ENCODE data around the gene GALT. TPM values are rescaled to one million over a fixed set of nuclear protein-coding genes. Genes with fewer than 3 reads are reported as not detected.
A peak's percentile ranks its signal among the peaks of the same experiment; 100 is the strongest.

GALT gene
- total RNA-seq, 4 donors from 2014 or later: 47.6 to 182 (median 77.6) TPM

- WGBS: 46% methylated on average over 24 of the region's 39 CpGs
- peaks cover 71% of the 10 kb centered on the region for H3K27me3 ChIP-seq
- H3K4me3 ChIP-seq: no peak overlapping the region
- H3K9me3 ChIP-seq: no peaks in the 10 kb centered on the region
- no peaks in the 10 kb centered on the region for H3K36me3 ChIP-seq
- DNase-seq (ENCODE audit: low spot score in 2 of 2): no peak
- H3K27ac ChIP-seq: no peak overlapping the region
- no peak for TF ChIP-seq POLR2A (IDR thresholded peaks at IDR 0.05)
- no peak for TF ChIP-seq CTCF (IDR thresholded peaks at IDR 0.05)
- no peak for TF ChIP-seq EP300 (IDR thresholded peaks at IDR 0.05)
- no peak for TF ChIP-seq POLR2AphosphoS5 (IDR thresholded peaks at IDR 0.05)
- H3K4me1 ChIP-seq: peaks cover 45% of the 10 kb centered on the region
Measured at GRCh38 chr9:34624475-34625185, 21.8 kb upstream of the GALT start.

GRCh38 chr9:34625186-34625486 is 21.3 kb upstream of the GALT start:
- no peaks in the 10 kb centered on the region for H3K36me3 ChIP-seq
- DNase-seq (ENCODE audit: low spot score in 2 of 2): no peak
- H3K27me3 ChIP-seq: peaks cover 76% of the 10 kb centered on the region
- no peak overlapping the region for H3K4me3 ChIP-seq
- no peak overlapping the region for H3K27ac ChIP-seq
- WGBS: 80% methylated on average over 3 of the region's 3 CpGs
- TF ChIP-seq POLR2AphosphoS5 (IDR thresholded peaks at IDR 0.05): no peak
- H3K4me1 ChIP-seq: peaks cover 41% of the 10 kb centered on the region
- H3K9me3 ChIP-seq: no peaks in the 10 kb centered on the region

- H3K36me3 ChIP-seq: no peaks in the 10 kb centered on the region
- DNase-seq (ENCODE audit: low spot score in 2 of 2): no peak
- H3K9me3 ChIP-seq: no peaks in the 10 kb centered on the region
- peaks cover 77% of the 10 kb centered on the region for H3K27me3 ChIP-seq
- no peak overlapping the region for H3K27ac ChIP-seq
- H3K4me1 ChIP-seq: peaks cover 24% of the 10 kb centered on the region
- WGBS: 71% methylated on average over 20 of the region's 20 CpGs
- peak overlapping the region; percentile 50 for H3K4me3 ChIP-seq
- no peak for TF ChIP-seq CTCF (IDR thresholded peaks at IDR 0.05)
- TF ChIP-seq POLR2A (IDR thresholded peaks at IDR 0.05): no peak
- TF ChIP-seq EP300 (IDR thresholded peaks at IDR 0.05): no peak
- no peak for TF ChIP-seq POLR2AphosphoS5 (IDR thresholded peaks at IDR 0.05)
Measured at GRCh38 chr9:34627716-34628655, 18.5 kb upstream of the GALT start.

- peaks cover 18% of the 10 kb centered on the region for H3K4me1 ChIP-seq
- H3K27me3 ChIP-seq: peaks cover 69% of the 10 kb centered on the region
- no peaks in the 10 kb centered on the region for H3K36me3 ChIP-seq
- 1% methylated on average over 35 of the region's 69 CpGs for WGBS
- peak within 1 kb of the TSS; percentile 50 for H3K4me3 ChIP-seq
- H3K27ac ChIP-seq: no peak within 1 kb of the TSS
- no peaks in the 10 kb centered on the region for H3K9me3 ChIP-seq
- TF ChIP-seq POLR2A (IDR thresholded peaks at IDR 0.05): no peak
- TF ChIP-seq EP300 (IDR thresholded peaks at IDR 0.05): no peak
- no peak for TF ChIP-seq POLR2AphosphoS5 (IDR thresholded peaks at IDR 0.05)
- no peak for TF ChIP-seq CTCF (IDR thresholded peaks at IDR 0.05)
- DNase-seq (ENCODE audit: low spot score in 2 of 2): no peak
Measured at GRCh38 chr9:34628656-34629490, 17.6 kb upstream of the GALT start, which contains the start of gene ARID3C. Gene ARID3C (minus strand): TSS chr9:34629066. CDS start chr9:34628014, 1,052 bp downstream.

- H3K4me3 ChIP-seq: peak overlapping the region; percentile 50
- 41% methylated on average over 5 of the region's 5 CpGs for WGBS
- TF ChIP-seq POLR2A (IDR thresholded peaks at IDR 0.05) (no peak), EP300 (IDR thresholded peaks at IDR 0.05) (no peak), CTCF (IDR thresholded peaks at IDR 0.05) (no peak), POLR2AphosphoS5 (IDR thresholded peaks at IDR 0.05) (no peak)
Measured at GRCh38 chr9:34629491-34629808, 17.0 kb upstream of the GALT start.

More at GRCh38 chr9:34629491-34629808, 17.0 kb upstream of the GALT start:
- Histone ChIP-seq H3K4me1 (peaks cover 20% of the 10 kb centered on the region), H3K36me3 (no peaks in the 10 kb centered on the region), H3K9me3 (no peaks in the 10 kb centered on the region), H3K27me3 (peaks cover 64% of the 10 kb centered on the region), H3K27ac (no peak overlapping the region)
- no peak for DNase-seq (ENCODE audit: low spot score in 2 of 2)
